SU-DHL-6 (cell line): ENCODE results near the gene NCDN.

Experiments used
- H2AFZ ChIP-seq: fragments of 200-600 bp; sonication (generic); 2 replicates; pipeline ENCODE4 v1.6.1; 2014; ENCODE audit warnings: low read depth, mild to moderate bottlenecking, moderate library complexity, mixed read lengths, antibody characterized with exemption, low read length; ENCODE audit not compliant: severe bottlenecking
- H3F3A ChIP-seq: fragments of 200-600 bp; shearing (Covaris generic); 2 replicates; pipeline ENCODE4 v1.6.0; 2016; ENCODE audit warnings: antibody characterized with exemption, mild to moderate bottlenecking; ENCODE audit not compliant: insufficient read depth
- H3K27ac ChIP-seq: fragments of 200-600 bp; sonication (generic); 2 replicates; pipeline ENCODE4 v1.5.1; 2016; ENCODE audit warnings: low read depth, mild to moderate bottlenecking, low read length, moderate library complexity, mixed read lengths
- H3K27me3 ChIP-seq: fragments of 200-600 bp; sonication (generic), shearing (Covaris generic); 2 replicates; pipeline ENCODE4 v1.6.0; 2014; ENCODE audit warnings: mild to moderate bottlenecking, low read length
- H3K36me3 ChIP-seq: fragments of 200-600 bp; sonication (generic); 2 replicates; pipeline ENCODE4 v1.6.1; 2014; ENCODE audit warnings: mild to moderate bottlenecking, low read length, mixed read lengths
- H3K4me2 ChIP-seq: fragments of 300-600, 200-600 bp; shearing (Covaris generic), sonication (generic); 2 replicates; pipeline ENCODE4 v1.6.0; 2014; ENCODE audit warnings: low read length, low read depth, mild to moderate bottlenecking; ENCODE audit not compliant: poor library complexity, severe bottlenecking
- H3K4me3 ChIP-seq: fragments of 200-600 bp; sonication (generic); 2 replicates; pipeline ENCODE4 v1.5.1; 2014; ENCODE audit warnings: antibody characterized with exemption, low read length, mild to moderate bottlenecking, mixed read lengths; ENCODE audit not compliant: insufficient read depth, poor library complexity, severe bottlenecking
- H3K79me2 ChIP-seq: fragments of 200-600 bp; sonication (generic); 2 replicates; pipeline ENCODE4 v1.6.1; 2014; ENCODE audit warnings: mild to moderate bottlenecking, low read length, moderate library complexity; ENCODE audit not compliant: insufficient read depth
- H3K9ac ChIP-seq: fragments of 200-600 bp; sonication (generic); 2 replicates; pipeline ENCODE4 v1.7.0; 2014; ENCODE audit warnings: mild to moderate bottlenecking, low read length
- H3K9me2 ChIP-seq: fragments of 200-600 bp; sonication (generic); replicated peaks from 2 replicates; pipeline ENCODE4 v1.6.1; 2014; ENCODE audit warnings: low read length; ENCODE audit not compliant: insufficient read depth
- H3K9me3 ChIP-seq: fragments of 200-600 bp; sonication (generic); 2 replicates; pipeline ENCODE4 v1.6.1; 2014; ENCODE audit warnings: low read length, mixed read lengths; ENCODE audit not compliant: insufficient read depth
- H4K20me1 ChIP-seq: fragments of 200-600 bp; sonication (generic); 2 replicates; pipeline ENCODE4 v1.6.1; 2014; ENCODE audit warnings: low read depth, mild to moderate bottlenecking, antibody characterized with exemption, low read length, moderate library complexity, mixed read lengths
- EZH2phosphoT487 ChIP-seq: fragments of 200-600 bp; sonication (generic), shearing (Covaris generic); conservative IDR thresholded peaks from 2 replicates; pipeline ENCODE4 v1.6.1; 2018; ENCODE audit warnings: mild to moderate bottlenecking, antibody characterized with exemption, low read length, moderate library complexity, mixed read lengths
- TF ChIP-seq, protein P1 (sequence below): fragments of 200-600 bp; sonication (generic); IDR thresholded peaks from one replicate; pipeline ENCODE4 v1.5.1; 2017; ENCODE audit warnings: antibody characterized with exemption, mild to moderate bottlenecking, low read length, moderate library complexity; ENCODE audit not compliant: insufficient read depth, poor library complexity, severe bottlenecking

Gene NCDN

DNA sequence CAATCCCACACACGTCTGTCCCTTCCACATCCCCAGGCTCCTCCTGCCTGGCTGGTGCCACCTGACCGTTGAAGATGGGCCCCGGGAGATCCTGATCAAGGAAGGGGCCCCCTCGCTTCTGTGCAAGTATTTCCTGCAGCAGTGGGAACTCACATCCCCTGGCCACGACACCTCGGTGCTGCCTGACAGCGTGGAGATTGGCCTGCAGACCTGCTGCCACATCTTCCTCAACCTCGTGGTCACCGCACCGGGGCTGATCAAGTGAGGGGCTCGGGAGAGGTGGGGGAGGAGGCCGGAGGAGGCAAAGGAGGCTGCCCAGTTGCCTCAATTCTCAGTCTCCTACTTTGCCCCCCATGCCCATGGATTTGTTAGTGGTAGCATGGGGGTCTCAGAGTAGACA, 5.6 kb downstream of the NCDN start:
- TF ChIP-seq, protein P1, sequence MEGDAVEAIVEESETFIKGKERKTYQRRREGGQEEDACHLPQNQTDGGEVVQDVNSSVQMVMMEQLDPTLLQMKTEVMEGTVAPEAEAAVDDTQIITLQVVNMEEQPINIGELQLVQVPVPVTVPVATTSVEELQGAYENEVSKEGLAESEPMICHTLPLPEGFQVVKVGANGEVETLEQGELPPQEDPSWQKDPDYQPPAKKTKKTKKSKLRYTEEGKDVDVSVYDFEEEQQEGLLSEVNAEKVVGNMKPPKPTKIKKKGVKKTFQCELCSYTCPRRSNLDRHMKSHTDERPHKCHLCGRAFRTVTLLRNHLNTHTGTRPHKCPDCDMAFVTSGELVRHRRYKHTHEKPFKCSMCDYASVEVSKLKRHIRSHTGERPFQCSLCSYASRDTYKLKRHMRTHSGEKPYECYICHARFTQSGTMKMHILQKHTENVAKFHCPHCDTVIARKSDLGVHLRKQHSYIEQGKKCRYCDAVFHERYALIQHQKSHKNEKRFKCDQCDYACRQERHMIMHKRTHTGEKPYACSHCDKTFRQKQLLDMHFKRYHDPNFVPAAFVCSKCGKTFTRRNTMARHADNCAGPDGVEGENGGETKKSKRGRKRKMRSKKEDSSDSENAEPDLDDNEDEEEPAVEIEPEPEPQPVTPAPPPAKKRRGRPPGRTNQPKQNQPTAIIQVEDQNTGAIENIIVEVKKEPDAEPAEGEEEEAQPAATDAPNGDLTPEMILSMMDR = no peak
- no peak for TF ChIP-seq EZH2phosphoT487
- Histone ChIP-seq H3K4me3 (no peak overlapping the region), H2AFZ (no peak overlapping the region), H3F3A (0 out of 2 replicates have a peak, but pooled peaks cover 5% of the 10 kb centered on the region), H3K9me2 (no peaks in the 10 kb centered on the region), H4K20me1 (no peaks in the 10 kb centered on the region), H3K79me2 (0 out of 2 replicates have a peak, but pooled peaks cover 5% of the 10 kb centered on the region), H3K36me3 (no peaks in the 10 kb centered on the region), H3K9me3 (no peaks in the 10 kb centered on the region), H3K27me3 (no peaks in the 10 kb centered on the region), H3K9ac (no peak overlapping the region), H3K27ac (no peak overlapping the region), H3K4me2 (no peak overlapping the region)

- Histone ChIP-seq H3K4me2 (no peak overlapping the region), H3K27me3 (no peaks in the 10 kb centered on the region), H3K79me2 (no peaks in the 10 kb centered on the region), H3K4me3 (no peak overlapping the region), H3K9me3 (no peaks in the 10 kb centered on the region), H2AFZ (no peak overlapping the region), H3K9ac (no peak overlapping the region), H3F3A (no peaks in the 10 kb centered on the region), H4K20me1 (no peaks in the 10 kb centered on the region), H3K9me2 (no peaks in the 10 kb centered on the region), H3K36me3 (no peaks in the 10 kb centered on the region), H3K27ac (no peak overlapping the region)
- TF ChIP-seq, protein P1 = peak; percentile 90
- TF ChIP-seq EZH2phosphoT487 = no peak
Observed at GRCh38 chr1:35564037-35564883, 6.7 kb downstream of the NCDN start.

DNA sequence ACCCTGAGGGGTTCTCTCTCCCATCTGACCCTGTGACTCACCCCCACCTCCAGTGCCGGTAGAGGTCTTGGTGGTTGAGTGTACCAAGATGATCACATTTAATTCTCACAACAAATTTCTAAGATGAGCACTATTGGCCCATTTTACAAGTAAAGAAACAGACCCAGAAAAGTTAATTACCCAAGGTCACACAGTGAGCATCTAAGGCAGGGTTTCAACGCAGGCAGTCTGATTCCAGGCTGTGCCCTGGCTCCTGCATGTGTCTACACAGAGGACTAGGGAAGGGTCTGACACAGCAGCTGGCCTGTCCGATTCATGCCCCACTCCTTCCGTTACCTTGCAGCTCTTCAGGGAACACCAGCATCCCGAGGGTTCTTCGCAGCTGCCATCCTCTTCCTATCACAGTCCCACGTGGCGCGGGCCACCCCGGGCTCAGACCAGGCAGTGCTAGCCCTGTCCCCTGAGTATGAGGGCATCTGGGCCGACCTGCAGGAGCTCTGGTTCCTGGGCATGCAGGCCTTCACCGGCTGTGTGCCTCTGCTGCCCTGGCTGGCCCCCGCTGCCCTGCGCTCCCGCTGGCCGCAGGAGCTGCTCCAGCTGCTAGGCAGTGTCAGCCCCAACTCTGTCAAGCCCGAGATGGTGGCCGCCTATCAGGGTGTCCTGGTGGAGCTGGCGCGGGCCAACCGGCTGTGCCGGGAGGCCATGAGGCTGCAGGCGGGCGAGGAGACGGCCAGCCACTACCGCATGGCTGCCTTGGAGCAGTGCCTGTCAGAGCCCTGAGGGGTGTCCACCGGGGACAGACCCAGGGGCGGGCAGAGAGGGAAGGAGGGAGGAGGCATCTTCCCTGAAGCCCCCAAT, 7.5 kb downstream of the NCDN start:
- H4K20me1 ChIP-seq = no peaks in the 10 kb centered on the region
- H3K4me3 ChIP-seq = no peak overlapping the region
- H3K27me3 ChIP-seq = no peaks in the 10 kb centered on the region
- H3K79me2 ChIP-seq = no peaks in the 10 kb centered on the region
- H3K9ac ChIP-seq = no peak overlapping the region
- no peak overlapping the region for H3K27ac ChIP-seq
- H3K9me2 ChIP-seq = no peaks in the 10 kb centered on the region
- no peak overlapping the region for H2AFZ ChIP-seq
- no peaks in the 10 kb centered on the region for H3K9me3 ChIP-seq
- no peaks in the 10 kb centered on the region for H3F3A ChIP-seq
- H3K4me2 ChIP-seq = no peak overlapping the region
- H3K36me3 ChIP-seq = no peaks in the 10 kb centered on the region
- TF ChIP-seq, protein P1 = peak; percentile 7
- TF ChIP-seq EZH2phosphoT487 = no peak
